Adrenal gland (tissue), 12 donors: ENCODE data around the gene GLDN. TPM values are rescaled to one million over a fixed set of nuclear protein-coding genes. Genes with fewer than 3 reads are reported as not detected.

ENCODE experiments used
- DNase-seq, 7 donors: peaks; one replicate each; pipeline ENCODE4 v3.0.0-alpha.2; 2019 to 2020
- H3K27ac ChIP-seq, 5 donors: fragments of 200-600 bp; sonication (generic) in 4 of 5; 1 replicate in 3 of 5; 2 replicates in 2 of 5; pipeline versions ENCODE4 v1.5.1 to v1.8.0; 2016 to 2020; ENCODE audit warnings: mild to moderate bottlenecking in 1 of 5
- H3K27me3 ChIP-seq: fragments of 200-600 bp; 2 replicates; pipeline ENCODE4 v1.8.0; 2021
- H3K36me3 ChIP-seq, 2 donors: fragments of 200-600 bp; replicated peaks in 1 of 2; 1 replicate in 1 of 2; 2 replicates in 1 of 2; pipeline versions ENCODE4 v1.5.1 to v1.8.0; 2018 to 2022
- H3K4me1 ChIP-seq, 2 donors: fragments of 200-600 bp; replicated peaks in 1 of 2; 1 replicate in 1 of 2; 2 replicates in 1 of 2; pipeline versions ENCODE4 v1.5.1 to v1.8.0; 2018 to 2021
- H3K4me3 ChIP-seq, 4 donors: fragments of 200-600 bp; sonication (generic) in 3 of 4; one replicate each; pipeline ENCODE4 v1.5.1; 2016 to 2018
- H3K9me3 ChIP-seq, 3 donors: fragments of 200-600 bp; sonication (generic) in 1 of 3; replicated peaks in 1 of 3; 1 replicate in 2 of 3; 2 replicates in 1 of 3; pipeline versions ENCODE4 v1.5.1 to v1.8.0; 2016 to 2021
- POLR2A ChIP-seq, 2 donors: fragments of 450-650 bp; IDR thresholded peaks; one replicate each; pipeline ENCODE4 v1.6.1; 2017; ENCODE audit warnings: antibody characterized with exemption in 2 of 2, mild to moderate bottlenecking in 2 of 2, moderate library complexity in 1 of 2
- WGBS, 4 donors: extraction: QIAGEN DNeasy Blood & Tissue Kit in 2 of 4; methylation state at CpG; one replicate each; pipeline versions ENCODE4 v1.1.5 to v1.1.7; 2013 to 2017; 5-methylcytosine and 5-hydroxymethylcytosine counted together
- intact Hi-C, 2 donors: fragments of 100-400 bp; cut with DNase I; formaldehyde crosslinking; loops; one replicate each; pipeline versions ENCODE4 v1.14.1 to v1.15.0; 2022 to 2023
- polyA plus RNA-seq, 3 donors: library from polyadenylated mRNA; stranded (reverse); fragments of 200-250 nt in 2 of 3; fragments of 350-450 nt in 1 of 3; fragmentation: Illumina TruSeq in 1 of 3; extraction: RNeasy Lipid Tissue Mini Kit (QIAGEN cat#74804) in 1 of 3; gene quantifications; one replicate each; pipeline ENCODE4 v1.2.3, GENCODE V29; 2013 to 2014
- total RNA-seq, 9 donors: library from RNA; depleted of rRNA in 4 of 9; stranded (reverse); fragments of >200 nt in 4 of 9; fragments of 120-200 nt in 1 of 9; fragmentation: NEBNext Ultra II Directional in 1 of 9; extraction: Animal tissue kit (Norgen Biotek cat#: 25700) in 1 of 9; gene quantifications; one replicate each; pipeline versions ENCODE4 v1.1.0 to v1.2.4, GENCODE V29; 2013 to 2023
- TF ChIP-seq, protein P1 (sequence below), 6 experiments: fragments of 450-650 bp in 4 of 6; fragments of 200-600 bp in 2 of 6; sonication (generic) in 1 of 6; IDR thresholded peaks; 1 replicate in 5 of 6; 2 replicates in 1 of 6; pipeline versions ENCODE4 v1.5.1 to v1.8.0; 2016 to 2021; ENCODE audit warnings: antibody characterized with exemption in 6 of 6, mild to moderate bottlenecking in 2 of 6, moderate library complexity in 1 of 6
- donor health status: healthy with polysubstance abuse.
- donor health status: Bipolar disorder and iron deficiency.
- donor health status: DM: yes; HTN: yes; CAD: no.
- donor health status: DM: no; HTN: no; CAD: no.
- donor health status: DM: no; HTN: no; CAD: no.
- donor health status: DM: yes; HTN: yes; CAD: no.

The GLDN gene
- total and polyA plus RNA-seq, 12 donors: 0.44 to 30.8 (median 5.9) TPM

DNA sequence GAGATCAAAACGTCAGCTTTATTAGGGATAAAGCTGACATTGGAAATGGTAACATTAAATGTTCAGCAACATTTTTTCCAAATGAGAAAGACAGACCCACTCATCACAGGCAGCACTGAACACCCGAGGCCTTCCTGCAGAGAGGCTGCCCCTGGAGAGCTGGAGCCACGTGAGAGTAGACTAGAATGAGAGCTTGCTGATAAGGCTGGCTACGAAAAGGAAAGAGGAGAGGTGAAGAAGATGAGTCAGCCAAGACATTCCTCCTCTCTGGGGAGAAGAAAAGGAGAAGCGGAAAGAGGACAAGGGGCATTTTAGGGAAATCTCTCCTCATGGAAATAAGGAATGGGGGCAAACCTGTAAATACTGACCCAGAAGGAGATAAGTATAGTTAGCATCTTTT, 10.3 kb upstream of the GLDN start:
- Histone ChIP-seq H3K4me1 (peaks cover 0 to 4% of the 10 kb centered on the region in 2 donors), H3K27me3 (no peaks in the 10 kb centered on the region), H3K9me3 (no peaks in the 10 kb centered on the region), H3K4me3 (no peak overlapping the region), H3K27ac (peak overlapping the region in 1 of 5 donors; percentile 40), H3K36me3 (no peaks in the 10 kb centered on the region)
- WGBS, 4 donors: 42 to 56% (median 45%) methylated on average over 5 of the region's 5 CpGs
- DNase-seq: no peak
- TF ChIP-seq, protein P1, sequence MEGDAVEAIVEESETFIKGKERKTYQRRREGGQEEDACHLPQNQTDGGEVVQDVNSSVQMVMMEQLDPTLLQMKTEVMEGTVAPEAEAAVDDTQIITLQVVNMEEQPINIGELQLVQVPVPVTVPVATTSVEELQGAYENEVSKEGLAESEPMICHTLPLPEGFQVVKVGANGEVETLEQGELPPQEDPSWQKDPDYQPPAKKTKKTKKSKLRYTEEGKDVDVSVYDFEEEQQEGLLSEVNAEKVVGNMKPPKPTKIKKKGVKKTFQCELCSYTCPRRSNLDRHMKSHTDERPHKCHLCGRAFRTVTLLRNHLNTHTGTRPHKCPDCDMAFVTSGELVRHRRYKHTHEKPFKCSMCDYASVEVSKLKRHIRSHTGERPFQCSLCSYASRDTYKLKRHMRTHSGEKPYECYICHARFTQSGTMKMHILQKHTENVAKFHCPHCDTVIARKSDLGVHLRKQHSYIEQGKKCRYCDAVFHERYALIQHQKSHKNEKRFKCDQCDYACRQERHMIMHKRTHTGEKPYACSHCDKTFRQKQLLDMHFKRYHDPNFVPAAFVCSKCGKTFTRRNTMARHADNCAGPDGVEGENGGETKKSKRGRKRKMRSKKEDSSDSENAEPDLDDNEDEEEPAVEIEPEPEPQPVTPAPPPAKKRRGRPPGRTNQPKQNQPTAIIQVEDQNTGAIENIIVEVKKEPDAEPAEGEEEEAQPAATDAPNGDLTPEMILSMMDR (IDR thresholded peaks at IDR 0.05): no peak
- no peak for TF ChIP-seq POLR2A (IDR thresholded peaks at IDR 0.05)
- intact Hi-C loops: no loop called here

DNA sequence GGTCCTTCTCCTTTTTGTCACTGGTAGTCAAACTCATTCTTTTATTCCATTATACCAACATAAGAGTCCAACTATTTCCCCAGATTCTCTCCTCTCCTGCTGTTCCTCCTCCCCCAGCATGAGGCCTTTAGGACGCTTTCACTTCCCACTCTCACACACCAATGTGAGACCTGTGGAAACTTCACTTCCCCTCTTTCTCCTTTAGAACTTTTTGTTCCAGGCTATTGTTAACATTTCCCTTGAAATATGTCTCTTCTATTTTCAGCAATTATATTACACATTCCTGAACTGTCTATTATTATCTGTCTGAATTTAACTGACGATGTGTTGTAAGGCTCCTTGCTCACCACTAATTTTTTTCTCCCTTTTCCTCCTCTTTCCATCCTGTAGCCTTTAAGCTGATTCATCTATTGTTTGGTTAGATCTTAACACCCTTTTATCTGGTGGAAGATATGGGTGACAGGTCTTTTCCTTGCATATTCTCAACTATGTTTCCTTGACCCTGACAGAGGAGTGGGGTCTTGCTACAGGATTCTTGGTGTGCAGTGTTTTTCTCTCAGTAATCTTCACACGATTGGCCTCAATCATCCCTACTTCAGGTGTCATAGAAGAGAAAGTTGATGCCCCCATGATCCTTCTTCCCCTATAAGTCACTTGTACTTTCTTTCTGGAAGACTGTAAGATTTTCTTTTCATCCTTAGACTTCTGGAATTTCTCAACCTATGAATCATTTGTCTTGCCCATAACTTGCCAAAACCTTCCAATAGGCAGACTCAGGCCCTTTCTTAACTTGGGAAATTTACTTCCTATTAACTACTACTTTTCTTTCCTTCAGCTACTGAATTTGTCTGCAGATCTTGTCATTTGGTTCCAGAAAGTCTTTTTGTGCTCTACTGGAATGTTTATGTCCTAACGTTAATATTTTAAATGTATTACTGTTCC, 9.0 kb upstream of the GLDN start:
- 52 to 70% (median 65%) methylated on average over 4 of the region's 4 CpGs for WGBS, 4 donors
- H3K27ac ChIP-seq: peak overlapping the region in 3 of 5 donors; percentile 44 to 76 (median 46)
- H3K27me3 ChIP-seq: no peaks in the 10 kb centered on the region
- intact Hi-C loops: no loop called here
- H3K9me3 ChIP-seq: no peaks in the 10 kb centered on the region
- H3K4me3 ChIP-seq: no peak overlapping the region
- H3K4me1 ChIP-seq: peaks cover 0 to 11% of the 10 kb centered on the region in 2 donors
- TF ChIP-seq, protein P1 (IDR thresholded peaks at IDR 0.05): no peak
- TF ChIP-seq POLR2A (IDR thresholded peaks at IDR 0.05): no peak
- no peaks in the 10 kb centered on the region for H3K36me3 ChIP-seq
- peak in 2 of 7 donors; percentile 26 to 41 for DNase-seq

DNA sequence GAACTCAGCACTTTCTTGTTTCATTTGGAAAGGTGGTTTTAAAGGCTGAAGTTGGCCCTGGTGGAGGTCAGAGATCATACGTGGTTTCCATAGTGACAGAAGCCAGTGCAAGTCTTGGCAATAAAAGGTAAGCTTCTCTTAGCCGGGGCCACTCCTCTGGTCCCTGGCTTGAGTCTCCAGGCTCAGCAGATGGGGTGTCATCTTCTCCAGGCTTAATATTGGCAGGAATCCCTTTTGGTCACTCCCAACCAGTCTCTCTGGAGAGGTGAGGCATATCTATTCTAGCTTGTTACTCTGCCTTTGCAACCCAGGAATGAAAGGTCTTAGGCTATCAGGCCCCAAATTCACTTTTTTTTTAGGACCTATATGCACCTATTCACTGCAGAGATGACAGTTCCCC, 7.9 kb upstream of the GLDN start:
- no peak for TF ChIP-seq POLR2A (IDR thresholded peaks at IDR 0.05)
- TF ChIP-seq, protein P1 (IDR thresholded peaks at IDR 0.05): no peak
- WGBS, 4 donors: 75 to 86% (median 79%) methylated on average over 2 of the region's 2 CpGs
- H3K4me1 ChIP-seq: peaks cover 0 to 13% of the 10 kb centered on the region in 2 donors
- H3K36me3 ChIP-seq: no peaks in the 10 kb centered on the region
- intact Hi-C loops: no loop called here
- H3K4me3 ChIP-seq: no peak overlapping the region
- peak overlapping the region in 1 of 5 donors; percentile 58 for H3K27ac ChIP-seq
- H3K9me3 ChIP-seq: no peaks in the 10 kb centered on the region
- H3K27me3 ChIP-seq: no peaks in the 10 kb centered on the region
- DNase-seq: no peak

DNA sequence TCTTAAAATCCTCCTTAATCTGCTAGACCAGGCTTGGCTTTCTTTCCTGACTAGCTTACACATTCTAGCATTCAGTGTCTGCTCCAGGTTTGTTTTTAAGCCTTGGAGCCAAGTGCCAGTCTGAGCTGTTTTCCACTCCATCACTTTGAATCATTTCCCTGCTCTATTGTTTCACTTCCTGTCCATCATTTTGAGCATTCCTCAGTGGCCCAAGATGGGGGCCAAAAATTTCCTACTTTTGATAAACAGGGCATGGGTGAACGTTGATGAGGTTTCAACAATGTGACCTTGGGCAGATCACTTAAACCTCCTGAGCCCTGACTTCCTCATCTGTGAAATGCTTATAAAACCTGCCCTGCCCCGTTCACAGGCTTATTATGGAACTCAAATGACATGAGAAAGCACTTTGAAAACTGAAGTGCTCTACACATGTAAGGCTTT, 7.4 kb upstream of the GLDN start:
- H3K4me3 ChIP-seq: no peak overlapping the region
- H3K27ac ChIP-seq: peak overlapping the region in 1 of 5 donors; percentile 10
- no peaks in the 10 kb centered on the region for H3K27me3 ChIP-seq
- H3K36me3 ChIP-seq: no peaks in the 10 kb centered on the region
- intact Hi-C loops: no loop called here
- H3K9me3 ChIP-seq: no peaks in the 10 kb centered on the region
- TF ChIP-seq, protein P1 (IDR thresholded peaks at IDR 0.05): no peak
- no peak for TF ChIP-seq POLR2A (IDR thresholded peaks at IDR 0.05)
- DNase-seq: peak in 1 of 7 donors; percentile 7
- H3K4me1 ChIP-seq: peaks cover 0 to 13% of the 10 kb centered on the region in 2 donors
- 29 to 50% (median 29%) methylated on average over 2 of the region's 2 CpGs for WGBS, 4 donors
